K562 (cell line): ENCODE data around the gene DEGS2. TPM values are rescaled to one million over a fixed set of nuclear protein-coding genes. Genes with fewer than 3 reads are reported as not detected.

Experiments used
- ATAC-seq: fragments of 200-7000 bp; cut with Tn5 transposase; 3 replicates; pipeline ENCODE4 v1.9.1; 2020; ENCODE audit warnings: moderate library complexity
- BruUV-seq: library from RNA; stranded (reverse); fragments of 400-500 nt; replicated peaks from 2 replicates; lab custom pipeline; 2021; lab: Mats Ljungman, UMichigan
- CTCF ChIA-PET: fragments of 300-600 bp; formaldehyde crosslinking; extraction: SDS; loops from one replicate; lab custom pipeline; 2021; ENCODE audit warnings: low intra/inter-chr PET ratio; lab: Yijun Ruan, JAX
- POLR2A ChIA-PET: fragments of 300-600, 350-650 bp; sonication (Branson Sonifier 250); formaldehyde crosslinking; extraction: SDS; loops from one replicate; lab custom pipeline; 2021; ENCODE audit warnings: antibody characterized with exemption, inconsistent platforms; lab: Yijun Ruan, JAX
- DNase-seq, 4 experiments: peaks; one replicate each; pipeline versions ENCODE4 v3.0.0 to v3.0.0-alpha.2; 2011 to 2018; ENCODE audit warnings: low spot score in 3 of 4, mixed read lengths in 3 of 4; ENCODE audit errors: extremely low read depth in 1 of 4
- FAIRE-seq: peaks from 2 replicates; lab custom pipeline; 2011; peaks lifted over from hg19 to GRCh38; lab: Jason Lieb, UNC
- H2AFZ ChIP-seq: 2 replicates; pipeline ENCODE4 v1.6.0; 2011; ENCODE audit warnings: low read depth, low read length, control low read depth, inconsistent platforms
- H3K27ac ChIP-seq: fragments of 200-600 bp; 3 replicates; pipeline ENCODE4 v1.8.0; 2011; ENCODE audit warnings: low read depth, mild to moderate bottlenecking, control low read depth, inconsistent platforms, low read length, moderate library complexity, mixed read lengths; ENCODE audit errors: extremely low read depth
- H3K27me3 ChIP-seq, 2 experiments: fragments of 300-600 bp in 1 of 2; 2 replicates in 1 of 2; 3 replicates in 1 of 2; pipeline versions ENCODE4 v1.6.0 to v1.8.0; 2011; ENCODE audit warnings: inconsistent platforms in 2 of 2, low read length in 2 of 2, mild to moderate bottlenecking in 1 of 2, mixed read lengths in 1 of 2, moderate library complexity in 1 of 2; ENCODE audit not compliant: control insufficient read depth in 2 of 2, insufficient read depth in 2 of 2
- H3K36me3 ChIP-seq: fragments of 300-600 bp; 3 replicates; pipeline ENCODE4 v1.8.0; 2011; ENCODE audit warnings: mild to moderate bottlenecking, low read length, inconsistent platforms; ENCODE audit not compliant: control insufficient read depth, insufficient read depth
- H3K4me1 ChIP-seq, 2 experiments: fragments of 200-600 bp in 1 of 2; replicated peaks in 1 of 2; 2 replicates in 1 of 2; 3 replicates in 1 of 2; pipeline versions ENCODE4 v1.5.1 to v1.8.0; 2011; ENCODE audit warnings: inconsistent platforms in 2 of 2, low read length in 2 of 2, mild to moderate bottlenecking in 1 of 2, mixed read lengths in 1 of 2, moderate library complexity in 1 of 2; ENCODE audit not compliant: control insufficient read depth in 2 of 2, insufficient read depth in 2 of 2
- H3K4me2 ChIP-seq: 2 replicates; pipeline ENCODE4 v1.6.1; 2011; ENCODE audit warnings: low read length, control low read depth, inconsistent platforms, mixed read lengths; ENCODE audit not compliant: insufficient read depth
- H3K4me3 ChIP-seq: fragments of 200-600 bp; sonication (generic), shearing (Covaris generic); 2 replicates; pipeline ENCODE4 v1.5.1; 2016; ENCODE audit warnings: control low read depth, inconsistent platforms
- H3K79me2 ChIP-seq: fragments of 200-600 bp; 3 replicates; pipeline ENCODE4 v1.8.0; 2011; ENCODE audit warnings: low read length, inconsistent platforms; ENCODE audit not compliant: control insufficient read depth, insufficient read depth
- H3K9ac ChIP-seq, 2 experiments: 2 replicates each; pipeline versions ENCODE4 v1.6.0 to v1.6.1; 2011; ENCODE audit warnings: low read depth in 2 of 2, low read length in 2 of 2, control low read depth in 1 of 2, inconsistent platforms in 1 of 2, mild to moderate bottlenecking in 1 of 2, mixed read lengths in 1 of 2; ENCODE audit not compliant: insufficient read depth in 1 of 2
- H3K9me1 ChIP-seq: one replicate; pipeline ENCODE4 v1.6.0; 2011; ENCODE audit warnings: inconsistent platforms, mild to moderate bottlenecking, low read length, moderate library complexity; ENCODE audit not compliant: control insufficient read depth, insufficient read depth
- H3K9me3 ChIP-seq: replicated peaks from 2 replicates; pipeline ENCODE4 v1.5.1; 2011; ENCODE audit warnings: low read depth, low read length, inconsistent platforms; ENCODE audit not compliant: control insufficient read depth, insufficient read depth
- H4K20me1 ChIP-seq: replicated peaks from 2 replicates; pipeline ENCODE4 v1.6.1; 2011; ENCODE audit warnings: low read length, inconsistent platforms, mixed read lengths; ENCODE audit not compliant: control insufficient read depth, insufficient read depth
- CBX5 ChIP-seq: IDR thresholded peaks from 2 replicates; pipeline ENCODE4 v1.6.1; 2014; ENCODE audit warnings: low read depth, borderline replicate concordance
- CREB1 ChIP-seq, 2 experiments: sonication (generic) in 1 of 2; formaldehyde crosslinking in 1 of 2; IDR thresholded peaks; 2 replicates each; pipeline versions ENCODE4 v1.6.1 to v1.8.0; 2012 to 2022; ENCODE audit warnings: inconsistent platforms in 1 of 2, mild to moderate bottlenecking in 1 of 2, missing genetic modification reagents in 1 of 2, moderate library complexity in 1 of 2
- LEF1 ChIP-seq: fragments of 450-650 bp; IDR thresholded peaks from 2 replicates; pipeline ENCODE4 v1.6.1; 2016; ENCODE audit warnings: mild to moderate bottlenecking
- MAFG ChIP-seq: fragments of 450-650 bp; conservative IDR thresholded peaks from 2 replicates; pipeline ENCODE4 v1.6.1; 2016; ENCODE audit warnings: missing genetic modification characterization, missing compliant biosample characterization
- SRSF7 ChIP-seq: fragments of 200-400 bp; formaldehyde crosslinking; optimal IDR thresholded peaks from 2 replicates; pipeline ENCODE3; 2017; ENCODE audit warnings: mild to moderate bottlenecking, low read depth, low read length
- STAT5B ChIP-seq: fragments of 250-450 bp; sonication (Bioruptor Pico); IDR thresholded peaks from 2 replicates; pipeline ENCODE4 v1.8.0; 2021; ENCODE audit warnings: mild to moderate bottlenecking, inconsistent platforms
- TAF7 ChIP-seq: fragments of 450-650 bp; IDR thresholded peaks from 2 replicates; pipeline ENCODE4 v1.6.1; 2016; ENCODE audit warnings: missing genetic modification characterization, missing compliant biosample characterization
- TCF7 ChIP-seq: sonication (generic); IDR thresholded peaks from 2 replicates; pipeline ENCODE4 v1.6.1; 2016; ENCODE audit warnings: antibody characterized with exemption, borderline replicate concordance
- THAP7 ChIP-seq: fragments of 250-450 bp; sonication (Bioruptor Pico); IDR thresholded peaks from 2 replicates; pipeline ENCODE4 v1.5.0; 2021
- ZBTB26 ChIP-seq: fragments of 450-650 bp; formaldehyde crosslinking; IDR thresholded peaks from 2 replicates; pipeline ENCODE4 v1.4.0; 2022; ENCODE audit warnings: missing genetic modification characterization
- ZNF239 ChIP-seq: fragments of 250-450 bp; sonication (Bioruptor Pico); IDR thresholded peaks from 2 replicates; pipeline ENCODE4 v1.4.0; 2020; ENCODE audit warnings: mild to moderate bottlenecking
- ZNF318 ChIP-seq, 2 experiments: fragments of 450-650 bp; IDR thresholded peaks; 2 replicates each; pipeline ENCODE4 v1.6.1; 2016; ENCODE audit warnings: mild to moderate bottlenecking in 2 of 2, borderline replicate concordance in 1 of 2, low read depth in 1 of 2, moderate library complexity in 1 of 2
- ZNF324 ChIP-seq: fragments of 250-450 bp; sonication (Bioruptor Pico); IDR thresholded peaks from 2 replicates; pipeline ENCODE4 v1.4.0; 2020; ENCODE audit warnings: mild to moderate bottlenecking
- WGBS: fragments of 100-300 bp; shearing (Covaris generic); methylation state at CpG from one replicate; pipeline ENCODE4 v1.1.6; 2016; ENCODE audit warnings: low coverage, mixed read lengths; ENCODE audit not compliant: insufficient coverage; ENCODE audit errors: missing lambda C conversion rate; 5-methylcytosine and 5-hydroxymethylcytosine counted together
- in situ Hi-C: fragments of 300-500 bp; cut with MboI; formaldehyde crosslinking; loops from 4 replicates; pipeline ENCODE4 v1.15.0; 2018; ENCODE audit warnings: inconsistent platforms, mixed read lengths
- intact Hi-C: fragments of 100-400 bp; cut with micrococcal nuclease; formaldehyde crosslinking; loops from 2 replicates; pipeline ENCODE4 v1.14.2; 2022
- polyA plus RNA-seq, 8 experiments: library from polyadenylated mRNA; depleted of rRNA in 4 of 8; stranded (reverse) in 5 of 8; unstranded in 3 of 8; fragments of >200 nt; fragmentation: Nextera tagmentation in 2 of 8; fragmentation: Illumina TruSeq in 1 of 8; extraction: Ambion mirVana in 2 of 8; extraction: Trizol in 1 of 8; gene quantifications; 2 replicates each; pipeline versions ENCODE4 v1.2.1 to v1.2.3, GENCODE V29; 2011 to 2014; ENCODE audit warnings: inconsistent platforms in 1 of 8, missing spikeins in 1 of 8
- total RNA-seq, 7 experiments: library from RNA; depleted of rRNA in 6 of 7; stranded (reverse); fragments of >200 nt in 6 of 7; fragmentation: Illumina TruSeq in 2 of 7; extraction: Trizol in 2 of 7; gene quantifications; 2 replicates each; pipeline versions ENCODE4 v1.2.1 to v1.2.3, GENCODE V29; 2011 to 2021; ENCODE audit warnings: low replicate concordance in 1 of 7

Gene DEGS2
- total and polyA plus RNA-seq, 9 of the 15 experiments (the other 6 are each of a cell fraction or from before 2014, with no cell fraction given): 0.22 to 2.9 (median 0.70) TPM

GRCh38 chr14:100187247-100187833 lies 27.9 kb upstream of the DEGS2 start:
- CTCF ChIA-PET: no interaction called here
- no peaks in the 10 kb centered on the region for H3K27me3 ChIP-seq
- H3K79me2 ChIP-seq: no peaks in the 10 kb centered on the region
- intact Hi-C loops: no loop called here
- no peaks in the 10 kb centered on the region for H3K9me1 ChIP-seq
- WGBS: 73% methylated on average over 5 of the region's 12 CpGs
- no TSS peak for BruUV-seq
- POLR2A ChIA-PET: interaction anchor here (0.7 kb wide), 1 partner anchor 94 kb away, joined by 3 read pairs; no protein-coding TSS in a partner anchor
- no peak; the same call in 2 of the 3 replicates for ATAC-seq
- H3K4me1 ChIP-seq: peaks cover 4 to 7% of the 10 kb centered on the region in 2 experiments; a peak in 3 of 5 replicates
- in situ Hi-C loops: no loop called here
- H3K4me3 ChIP-seq: no peak overlapping the region
- no peak overlapping the region for H3K9ac ChIP-seq
- no peak for FAIRE-seq
- H3K36me3 ChIP-seq: no peaks in the 10 kb centered on the region
- H3K4me2 ChIP-seq: no peak overlapping the region
- H3K27ac ChIP-seq: no peak overlapping the region
- no peaks in the 10 kb centered on the region for H4K20me1 ChIP-seq
- H2AFZ ChIP-seq: no peak overlapping the region
- no peaks in the 10 kb centered on the region for H3K9me3 ChIP-seq
- no peak for DNase-seq
- TF ChIP-seq LEF1 (no peak), TCF7 (no peak), CBX5 (no peak), ZNF318 (IDR thresholded peaks at IDR 0.05; ENCODE audit: borderline replicate concordance in 1 of 2, low read depth in 1 of 2) (no peak), MAFG (no peak), CREB1 (IDR thresholded peaks at IDR 0.05) (no peak), CREB1 (CRISPR knock-in tag; IDR thresholded peaks at IDR 0.05) (no peak), ZBTB26 (CRISPR knock-in tag) (no peak), ZNF324 (CRISPR knock-in tag) (no peak), STAT5B (CRISPR knock-in tag) (no peak), THAP7 (CRISPR knock-in tag) (no peak), ZNF239 (no peak), SRSF7 (no peak), TAF7 (no peak)
